Measurements from ENCODE around the gene TRIM38. TPM values are rescaled to one million over a fixed set of nuclear protein-coding genes. Genes with fewer than 3 reads are reported as not detected.
A peak's percentile ranks its signal among the peaks of the same experiment; 100 is the strongest.

The TRIM38 gene
- total and polyA plus RNA-seq, 2 of the 13 experiments (the other 11 are each of a cell fraction or from before 2014, with no cell fraction given) = 2.5 to 3.1 TPM

GRCh38 chr6:25928562-25929324 is 33.9 kb upstream of the TRIM38 start (continued):
- TF ChIP-seq RNF219 (CRISPR knock-in tag; IDR thresholded peaks at IDR 0.05) (no peak), CCDC6 (CRISPR knock-in tag; IDR thresholded peaks at IDR 0.05) (0 out of 2 replicates have a peak, but pooled peaks have one; percentile 40), ZNF878 (CRISPR knock-in tag; IDR thresholded peaks at IDR 0.05) (peak; percentile 76; the same call in 1 of the 2 replicates), KDM1A (CRISPR knock-in tag; IDR thresholded peaks at IDR 0.05) (peak; percentile 79), MBD4 (IDR thresholded peaks at IDR 0.05; ENCODE audit: borderline replicate concordance, low read length) (peak; percentile 92; the same call in 1 of the 2 replicates), PHF5A (CRISPR knock-in tag; IDR thresholded peaks at IDR 0.05; ENCODE audit: low read depth, unreplicated experiment) (peak; percentile 83), ATF4 (CRISPR knock-in tag; IDR thresholded peaks at IDR 0.05) (peak in 1 of 2 experiments; percentile 93; a peak in 2 of 4 replicates), ZNF629 (CRISPR knock-in tag; conservative IDR thresholded peaks at IDR 0.05) (no peak), KLF6 (CRISPR knock-in tag; IDR thresholded peaks at IDR 0.05) (peak; percentile 89; the same call in 1 of the 2 replicates), ZNF83 (CRISPR knock-in tag; IDR thresholded peaks at IDR 0.05; ENCODE audit: borderline replicate concordance) (no peak), HDAC2 (CRISPR knock-in tag; IDR thresholded peaks at IDR 0.05) (peak; percentile 93), ZNF512B (CRISPR knock-in tag; IDR thresholded peaks at IDR 0.05; ENCODE audit: borderline replicate concordance) (no peak), MAF1 (CRISPR knock-in tag; IDR thresholded peaks at IDR 0.05; ENCODE audit: borderline replicate concordance) (no peak), ZNF530 (CRISPR knock-in tag; IDR thresholded peaks at IDR 0.05; ENCODE audit: low read depth) (no peak), ZNF841 (CRISPR knock-in tag; IDR thresholded peaks at IDR 0.05; ENCODE audit: borderline replicate concordance) (no peak), SOX5 (CRISPR knock-in tag; IDR thresholded peaks at IDR 0.05; ENCODE audit: borderline replicate concordance) (peak; percentile 90; the same call in 1 of the 2 replicates), ATF1 (CRISPR knock-in tag; IDR thresholded peaks at IDR 0.05) (peak; percentile 64), NCOR1 (IDR thresholded peaks at IDR 0.05; ENCODE audit: borderline replicate concordance, low read length) (peak; percentile 97), ZKSCAN8 (CRISPR knock-in tag; IDR thresholded peaks at IDR 0.05; ENCODE audit: borderline replicate concordance) (peak; percentile 77; the same call in 1 of the 2 replicates), ARID5B (CRISPR knock-in tag; IDR thresholded peaks at IDR 0.05) (peak; percentile 100)
